Measurements from ENCODE around the gene MAFF.
A peak's percentile ranks its signal among the peaks of the same experiment; 100 is the strongest.

MAFF gene

DNA sequence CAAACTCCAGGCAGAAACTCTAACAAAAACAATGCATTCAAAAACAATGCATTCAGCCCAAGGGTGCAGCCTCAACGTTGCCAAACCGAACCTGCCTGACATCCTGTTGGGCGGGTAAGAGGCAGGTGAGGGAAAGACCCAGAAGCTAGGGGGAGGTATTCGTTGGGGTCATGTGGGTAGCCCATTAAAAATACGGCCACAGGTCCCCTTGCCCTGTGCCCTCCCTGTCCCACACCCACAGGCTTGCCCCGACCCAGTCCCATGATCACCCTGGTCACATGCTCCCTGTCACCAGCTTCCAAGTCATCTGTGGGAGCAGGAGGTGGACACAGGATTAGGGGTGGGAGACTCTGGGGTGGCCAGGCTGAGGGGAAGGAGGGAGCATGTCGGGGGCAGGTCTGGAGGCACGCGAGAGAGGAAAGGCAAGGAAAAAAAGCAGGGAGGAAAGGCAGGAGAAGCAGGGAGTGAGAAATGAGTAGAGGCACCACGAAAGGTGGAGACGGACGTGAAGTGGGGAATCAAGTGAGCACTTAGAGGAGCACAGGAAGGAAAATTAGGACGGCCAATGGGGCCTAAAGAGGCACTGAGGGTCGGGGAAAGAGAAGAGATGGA is 20.8 kb upstream of the MAFF start:
- H3K4me3 ChIP-seq (ENCODE audit: low read depth, low read length) = peak overlapping the region; percentile 52
- TF ChIP-seq, protein P1, sequence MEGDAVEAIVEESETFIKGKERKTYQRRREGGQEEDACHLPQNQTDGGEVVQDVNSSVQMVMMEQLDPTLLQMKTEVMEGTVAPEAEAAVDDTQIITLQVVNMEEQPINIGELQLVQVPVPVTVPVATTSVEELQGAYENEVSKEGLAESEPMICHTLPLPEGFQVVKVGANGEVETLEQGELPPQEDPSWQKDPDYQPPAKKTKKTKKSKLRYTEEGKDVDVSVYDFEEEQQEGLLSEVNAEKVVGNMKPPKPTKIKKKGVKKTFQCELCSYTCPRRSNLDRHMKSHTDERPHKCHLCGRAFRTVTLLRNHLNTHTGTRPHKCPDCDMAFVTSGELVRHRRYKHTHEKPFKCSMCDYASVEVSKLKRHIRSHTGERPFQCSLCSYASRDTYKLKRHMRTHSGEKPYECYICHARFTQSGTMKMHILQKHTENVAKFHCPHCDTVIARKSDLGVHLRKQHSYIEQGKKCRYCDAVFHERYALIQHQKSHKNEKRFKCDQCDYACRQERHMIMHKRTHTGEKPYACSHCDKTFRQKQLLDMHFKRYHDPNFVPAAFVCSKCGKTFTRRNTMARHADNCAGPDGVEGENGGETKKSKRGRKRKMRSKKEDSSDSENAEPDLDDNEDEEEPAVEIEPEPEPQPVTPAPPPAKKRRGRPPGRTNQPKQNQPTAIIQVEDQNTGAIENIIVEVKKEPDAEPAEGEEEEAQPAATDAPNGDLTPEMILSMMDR (IDR thresholded peaks at IDR 0.05; ENCODE audit: low read depth, low read length) = no peak

DNA sequence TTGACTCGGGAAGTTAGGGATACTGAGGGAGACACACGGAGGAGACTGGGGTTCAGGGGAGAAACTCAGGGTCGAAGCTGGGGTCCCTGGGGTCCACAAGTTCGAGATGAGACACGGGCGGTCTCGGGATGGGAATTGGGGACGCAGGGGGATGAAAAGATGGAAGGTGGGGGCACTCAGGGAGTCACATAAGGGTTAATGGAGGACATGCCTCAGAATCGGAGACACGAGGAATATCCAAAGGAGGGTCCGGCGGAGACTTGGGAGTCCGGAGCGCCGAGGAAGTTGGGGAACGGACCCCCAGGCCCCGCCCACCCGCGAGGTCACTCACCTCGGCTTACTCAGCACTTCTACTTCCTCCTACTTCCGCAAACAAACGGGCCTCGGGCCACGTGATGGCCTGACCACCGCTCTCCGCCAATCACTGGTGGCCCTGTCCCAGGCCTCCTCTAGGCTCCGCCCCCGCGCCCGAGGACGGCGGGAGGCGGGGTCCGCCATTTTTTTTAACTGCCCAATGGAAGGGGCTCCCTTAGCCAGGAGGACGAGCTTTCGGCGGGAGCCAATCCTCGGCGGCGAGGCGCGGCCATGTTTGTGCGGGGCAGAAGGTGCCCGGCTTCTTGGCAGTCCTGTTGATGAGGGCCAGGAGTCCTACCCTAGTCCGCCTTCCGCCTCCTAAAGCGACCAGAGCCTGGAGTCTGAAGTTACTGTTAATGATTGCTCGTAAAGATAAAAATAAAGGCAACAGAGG is 20.2 kb upstream of the MAFF start, which contains the start of gene PLA2G6:
PLA2G6 (minus strand) TSS at position 378 of the 748 bp plus-strand sequence. CDS start 12,404 bp downstream, outside the sequence.
- peak within 1 kb of the TSS; percentile 52 for H3K4me3 ChIP-seq (ENCODE audit: low read depth, low read length)
- TF ChIP-seq, protein P1 (IDR thresholded peaks at IDR 0.05; ENCODE audit: low read depth, low read length) = no peak

DNA sequence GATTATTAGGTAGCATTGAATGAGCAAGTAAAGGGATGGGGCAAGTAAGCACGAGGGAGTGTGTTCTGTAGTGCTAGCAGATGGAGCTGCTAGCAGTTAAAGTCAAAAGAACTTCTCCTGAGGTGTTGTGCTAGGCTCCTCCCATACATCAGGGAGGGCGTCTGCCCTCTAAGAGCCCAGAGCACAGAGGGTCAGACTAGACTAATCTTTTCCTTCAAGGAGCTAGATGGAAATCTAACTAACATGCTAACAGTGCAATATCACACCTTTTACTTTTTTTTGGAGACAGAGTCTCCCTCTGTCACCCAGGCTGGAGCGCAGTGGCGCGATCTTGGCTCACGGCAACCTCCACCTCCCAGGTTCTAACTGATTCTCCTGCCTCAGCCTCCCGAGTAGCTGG is 17.0 kb upstream of the MAFF start:
- no peak overlapping the region for H3K4me3 ChIP-seq (ENCODE audit: low read depth, low read length)
- TF ChIP-seq, protein P1 (IDR thresholded peaks at IDR 0.05; ENCODE audit: low read depth, low read length) = no peak

DNA sequence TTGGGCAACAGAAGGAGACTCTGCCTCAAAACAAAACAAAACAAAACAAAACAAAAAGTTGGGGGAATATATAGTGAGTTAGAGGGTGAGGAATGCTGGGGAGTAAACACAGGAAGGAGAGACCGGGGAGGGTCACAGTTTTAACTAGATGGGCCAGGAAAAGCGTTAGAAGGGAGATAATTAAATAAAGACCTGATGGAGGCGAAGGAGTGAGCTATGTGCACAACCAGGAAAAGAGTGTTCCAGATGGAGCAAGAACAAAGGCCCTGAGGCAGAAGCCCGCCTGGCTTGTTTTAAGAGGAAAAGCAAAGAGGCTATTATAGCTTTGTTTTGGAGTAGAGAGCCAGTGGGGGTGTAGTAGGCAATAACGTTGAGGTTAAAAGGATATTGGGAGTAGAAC is 15.4 kb upstream of the MAFF start:
- no peak overlapping the region for H3K4me3 ChIP-seq (ENCODE audit: low read depth, low read length)
- TF ChIP-seq, protein P1 (IDR thresholded peaks at IDR 0.05; ENCODE audit: low read depth, low read length) = no peak

DNA sequence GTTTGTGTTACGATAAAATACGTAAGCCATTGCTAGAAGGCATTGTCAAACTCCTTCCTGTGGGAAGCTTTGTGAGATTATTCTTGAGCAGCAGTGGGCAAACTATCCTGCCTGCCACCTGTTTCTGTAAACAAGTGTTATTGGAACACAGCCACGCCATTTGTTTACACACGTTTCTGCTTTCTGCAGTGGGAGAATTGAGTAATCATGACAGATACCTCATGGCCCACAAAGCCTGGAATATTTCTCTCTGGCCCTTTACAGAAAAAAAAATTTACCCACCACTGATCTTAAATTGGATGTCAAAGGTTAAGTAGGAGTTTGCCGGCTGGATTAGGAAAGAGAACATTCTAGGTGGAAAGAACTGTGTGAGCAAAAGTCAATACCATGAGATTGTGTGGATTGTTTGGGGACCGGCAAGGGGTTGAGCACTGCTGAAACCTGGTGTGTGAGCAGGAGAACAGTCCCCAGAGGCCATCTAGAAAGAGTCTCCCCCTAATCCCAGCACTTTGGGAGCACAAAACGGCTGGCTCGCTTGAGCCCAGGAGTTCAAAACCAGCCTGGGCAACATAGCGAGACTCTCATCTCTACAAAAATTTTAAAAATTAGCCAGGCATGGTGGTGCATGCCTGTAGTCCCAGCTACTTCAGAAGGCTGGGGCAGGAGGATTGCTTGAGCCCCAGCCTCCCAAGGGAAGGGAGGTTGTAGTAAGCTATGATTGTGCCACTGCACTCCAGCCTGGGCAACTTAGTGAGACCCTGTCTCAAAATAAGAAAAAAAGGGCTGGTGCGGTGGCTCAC is 14.2 kb upstream of the MAFF start:
- TF ChIP-seq, protein P1 (IDR thresholded peaks at IDR 0.05; ENCODE audit: low read depth, low read length) = no peak
- H3K4me3 ChIP-seq (ENCODE audit: low read depth, low read length) = no peak overlapping the region

- TF ChIP-seq, protein P1 (IDR thresholded peaks at IDR 0.05; ENCODE audit: low read depth, low read length) = no peak
Observed at GRCh38 chr22:38189104-38189503, 12.7 kb upstream of the MAFF start.

More at GRCh38 chr22:38189104-38189503, 12.7 kb upstream of the MAFF start:
- no peak overlapping the region for H3K4me3 ChIP-seq (ENCODE audit: low read depth, low read length)
